ENCODE measurements around the gene ADCY9.
"Not testable (repeated sequence)": the region's sequence is repeated elsewhere in the genome, so short reads cannot be mapped to it uniquely, and the experiment has no call there.

ADCY9 gene

DNA sequence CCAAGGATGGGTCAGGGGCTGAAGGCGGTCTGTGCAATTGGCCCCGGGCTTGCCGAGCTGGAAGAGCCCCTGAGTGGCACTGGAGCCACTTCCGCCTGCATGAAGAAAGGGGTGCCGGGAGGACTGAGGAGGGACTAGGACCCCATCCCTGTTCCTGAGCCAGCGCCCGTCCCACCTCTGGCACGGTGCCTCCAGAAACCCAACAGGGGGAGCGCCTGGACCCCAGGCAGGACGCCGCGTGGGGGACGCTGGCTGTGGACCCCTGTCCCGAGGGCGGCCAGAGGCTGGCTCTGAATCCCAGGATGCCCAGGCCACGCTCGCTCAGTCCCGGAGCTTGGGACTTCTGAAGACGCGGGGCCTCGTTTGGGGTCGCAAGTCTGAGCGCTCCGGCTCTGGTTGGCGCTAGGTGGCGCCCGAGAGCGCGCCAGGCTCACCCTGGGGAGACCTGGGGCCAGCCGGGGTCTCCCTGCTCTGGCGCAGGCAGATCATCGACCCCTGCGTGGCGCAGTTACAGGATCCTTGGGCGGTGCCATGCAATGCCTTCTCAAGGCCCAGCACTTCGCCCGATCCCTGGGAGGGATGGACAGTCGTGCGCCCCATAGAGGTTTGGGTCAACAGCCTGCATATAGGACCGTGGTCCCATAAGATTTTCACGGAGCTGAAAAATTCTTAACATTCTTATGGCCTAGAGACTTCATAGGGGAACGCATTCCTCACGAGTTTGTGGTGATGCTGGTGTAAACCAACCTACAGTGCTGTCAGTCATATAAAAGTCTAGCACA is 177.2 kb downstream of the ADCY9 start:
- peak; percentile 79 to 86 for DNase-seq (ENCODE audit: low read depth in 2 of 2)
- H3K4me3 ChIP-seq (replicated peaks in 1 of 2; ENCODE audit: low read depth in 2 of 2, low read length in 2 of 2): peak overlapping the region; percentile 48 to 51
- TF ChIP-seq, protein P1, sequence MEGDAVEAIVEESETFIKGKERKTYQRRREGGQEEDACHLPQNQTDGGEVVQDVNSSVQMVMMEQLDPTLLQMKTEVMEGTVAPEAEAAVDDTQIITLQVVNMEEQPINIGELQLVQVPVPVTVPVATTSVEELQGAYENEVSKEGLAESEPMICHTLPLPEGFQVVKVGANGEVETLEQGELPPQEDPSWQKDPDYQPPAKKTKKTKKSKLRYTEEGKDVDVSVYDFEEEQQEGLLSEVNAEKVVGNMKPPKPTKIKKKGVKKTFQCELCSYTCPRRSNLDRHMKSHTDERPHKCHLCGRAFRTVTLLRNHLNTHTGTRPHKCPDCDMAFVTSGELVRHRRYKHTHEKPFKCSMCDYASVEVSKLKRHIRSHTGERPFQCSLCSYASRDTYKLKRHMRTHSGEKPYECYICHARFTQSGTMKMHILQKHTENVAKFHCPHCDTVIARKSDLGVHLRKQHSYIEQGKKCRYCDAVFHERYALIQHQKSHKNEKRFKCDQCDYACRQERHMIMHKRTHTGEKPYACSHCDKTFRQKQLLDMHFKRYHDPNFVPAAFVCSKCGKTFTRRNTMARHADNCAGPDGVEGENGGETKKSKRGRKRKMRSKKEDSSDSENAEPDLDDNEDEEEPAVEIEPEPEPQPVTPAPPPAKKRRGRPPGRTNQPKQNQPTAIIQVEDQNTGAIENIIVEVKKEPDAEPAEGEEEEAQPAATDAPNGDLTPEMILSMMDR (IDR thresholded peaks at IDR 0.05; ENCODE audit: low read depth, low read length): peak; percentile 97

DNA sequence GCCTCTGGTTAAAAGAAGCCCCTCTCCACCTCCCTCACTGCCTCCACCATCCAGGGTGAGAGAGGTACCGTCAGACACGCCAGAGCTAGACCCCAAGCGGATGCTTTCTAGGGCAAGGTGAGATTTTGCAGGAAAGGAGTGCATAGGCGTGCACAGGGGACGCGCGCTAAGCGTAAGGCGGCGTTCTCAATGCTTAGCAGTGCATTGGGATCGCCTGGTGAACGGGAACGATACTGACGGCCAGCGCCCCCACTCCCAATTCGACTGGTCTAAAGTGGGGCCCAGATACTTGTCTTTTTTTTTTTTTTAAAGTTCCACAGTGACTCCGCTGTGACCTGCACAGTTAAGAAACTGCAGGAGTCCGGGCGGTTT is 177.8 kb downstream of the ADCY9 start:
- TF ChIP-seq, protein P1 (IDR thresholded peaks at IDR 0.05; ENCODE audit: low read depth, low read length): no peak
- DNase-seq (ENCODE audit: low read depth in 2 of 2): no peak
- peak overlapping the region; percentile 48 to 51 for H3K4me3 ChIP-seq (replicated peaks in 1 of 2; ENCODE audit: low read depth in 2 of 2, low read length in 2 of 2)

DNA sequence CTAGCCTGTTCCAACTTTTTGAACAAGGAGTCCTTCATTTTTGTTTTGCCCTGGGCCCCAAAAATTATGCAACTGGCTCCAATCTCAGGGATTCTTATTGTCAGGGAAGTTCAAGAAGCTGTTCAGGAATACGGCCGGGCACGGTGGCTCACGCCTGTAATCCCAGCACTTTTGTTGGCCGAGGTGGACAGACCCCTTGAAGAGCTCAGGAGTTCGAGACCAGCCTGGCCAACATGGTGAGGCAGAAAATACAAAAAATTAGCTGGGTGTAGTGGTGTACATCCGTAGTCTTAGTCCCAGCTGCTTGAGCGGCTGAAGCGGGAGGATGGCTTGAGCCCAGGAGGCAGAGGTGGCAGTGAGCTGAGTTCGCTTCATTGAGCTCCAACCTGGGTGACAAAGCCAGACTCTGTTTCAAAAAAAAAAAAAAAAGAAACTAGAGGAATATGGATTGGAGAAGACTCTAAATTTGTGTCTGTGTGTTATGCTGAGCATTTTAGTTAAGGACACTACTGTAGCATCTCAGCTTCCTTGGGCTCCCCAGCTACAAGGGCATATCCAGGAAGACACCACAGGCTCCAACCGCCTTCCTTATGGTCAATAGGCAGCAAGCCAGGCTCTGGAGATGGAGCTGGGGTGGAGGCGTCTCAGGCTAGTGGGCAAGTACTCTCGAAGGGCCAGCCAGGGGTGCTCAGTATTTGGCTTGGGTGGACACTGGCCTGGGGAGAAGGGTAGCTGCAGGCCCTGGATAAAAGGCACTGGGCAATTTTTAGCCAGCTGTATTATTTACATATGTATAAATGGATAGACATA is 179.0 kb downstream of the ADCY9 start:
- H3K4me3 ChIP-seq (replicated peaks in 1 of 2; ENCODE audit: low read depth in 2 of 2, low read length in 2 of 2): no peak overlapping the region
- no peak for DNase-seq (ENCODE audit: low read depth in 2 of 2)
- TF ChIP-seq, protein P1 (IDR thresholded peaks at IDR 0.05; ENCODE audit: low read depth, low read length): no peak

DNA sequence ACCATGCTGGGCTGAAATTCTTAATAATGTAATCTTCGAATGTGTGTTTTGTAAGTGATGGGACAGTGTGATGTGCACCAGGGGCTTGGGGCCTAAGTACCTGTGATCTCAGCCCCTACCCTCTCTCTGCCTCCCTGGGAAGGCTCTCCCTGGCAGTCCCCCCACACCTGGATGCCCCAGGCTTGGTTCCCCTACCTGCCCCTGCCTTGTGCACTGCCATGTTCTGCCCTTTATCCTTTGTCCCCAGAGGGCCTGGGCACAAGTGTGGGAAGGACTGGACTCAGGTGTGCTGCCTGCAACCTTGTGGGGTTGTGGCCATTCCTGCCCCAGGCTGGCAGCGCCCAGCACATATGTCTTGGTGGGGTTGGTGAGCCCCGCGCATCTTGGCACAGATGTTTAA is 180.3 kb downstream of the ADCY9 start:
- TF ChIP-seq, protein P1 (IDR thresholded peaks at IDR 0.05; ENCODE audit: low read depth, low read length): no peak
- DNase-seq (ENCODE audit: low read depth in 2 of 2): no peak
- no peak overlapping the region for H3K4me3 ChIP-seq (replicated peaks in 1 of 2; ENCODE audit: low read depth in 2 of 2, low read length in 2 of 2)

DNA sequence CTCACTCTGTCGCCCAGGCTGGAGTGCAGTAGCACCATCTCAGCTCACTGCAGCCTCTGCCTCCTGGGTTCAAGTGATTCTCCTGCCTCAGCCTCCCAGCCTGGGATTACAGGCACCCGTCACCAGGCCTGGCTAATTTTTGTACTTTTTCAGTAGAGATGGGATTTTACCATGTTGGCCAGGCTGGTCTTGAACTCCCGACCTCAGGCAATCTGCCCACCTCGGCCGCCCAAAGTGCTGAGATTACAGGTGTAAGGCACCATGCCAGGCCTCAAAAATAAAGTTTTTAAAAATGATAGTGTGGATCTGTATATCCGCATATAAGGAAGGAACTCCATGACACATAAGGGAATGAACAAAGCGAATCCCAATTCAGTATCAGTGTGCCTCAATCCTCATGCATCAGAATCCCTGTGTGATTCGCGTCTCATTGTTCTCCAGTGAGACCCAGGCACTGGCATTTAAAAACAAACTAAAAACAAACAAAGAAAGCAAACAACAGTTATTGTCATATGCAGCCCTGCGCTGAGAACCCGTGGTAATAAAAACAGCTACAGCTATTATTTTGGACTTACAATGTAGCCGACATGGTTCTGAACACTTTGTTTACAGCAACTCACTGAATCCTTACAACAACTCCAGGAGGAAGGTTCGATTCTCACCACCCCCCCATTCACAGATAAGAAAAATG is 181.6 kb downstream of the ADCY9 start:
- no peak for DNase-seq (ENCODE audit: low read depth in 2 of 2)
- no peak overlapping the region for H3K4me3 ChIP-seq (replicated peaks in 1 of 2; ENCODE audit: low read depth in 2 of 2, low read length in 2 of 2)
- TF ChIP-seq, protein P1 (IDR thresholded peaks at IDR 0.05; ENCODE audit: low read depth, low read length): no peak

DNA sequence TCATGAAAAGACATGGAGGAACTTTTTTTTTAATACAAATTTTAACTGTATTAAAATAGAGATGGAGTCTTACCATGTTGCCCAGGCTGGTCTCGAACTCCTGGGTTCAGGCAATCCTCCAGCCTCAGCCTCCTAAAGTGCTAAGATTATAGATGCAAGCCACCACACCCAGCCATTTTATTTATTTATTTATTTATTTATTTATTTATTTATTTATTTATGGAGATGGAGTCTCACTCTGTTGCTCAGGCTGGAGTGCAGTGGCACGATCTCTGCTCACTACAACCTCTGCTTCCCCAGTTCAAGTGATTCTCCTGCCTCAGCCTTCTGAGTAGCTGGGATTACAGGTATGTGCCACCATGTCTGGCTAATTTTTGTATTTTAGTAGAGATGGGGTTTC is 189.1 kb downstream of the ADCY9 start:
- not testable (repeated sequence) for DNase-seq (ENCODE audit: low read depth in 2 of 2); H3K4me3 ChIP-seq (replicated peaks in 1 of 2; ENCODE audit: low read depth in 2 of 2, low read length in 2 of 2)

DNA sequence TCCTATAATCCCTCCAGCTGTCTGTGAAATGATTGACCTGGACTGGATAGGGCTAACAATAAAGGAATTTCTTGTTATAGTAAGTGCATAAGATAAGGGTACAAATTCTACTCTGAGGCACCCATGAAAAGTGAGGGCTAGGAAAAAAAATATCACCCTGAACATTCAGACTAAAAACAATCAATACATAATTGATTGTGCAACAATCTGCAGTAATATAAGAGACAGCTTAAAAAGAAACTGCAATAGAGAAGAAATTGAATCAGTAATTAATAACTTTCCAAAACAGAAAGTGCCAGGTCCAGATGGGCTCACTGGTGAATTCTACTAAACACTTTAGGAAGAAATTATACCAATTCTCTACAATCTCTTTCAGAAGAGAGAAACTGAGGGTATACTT is 191.5 kb downstream of the ADCY9 start:
- H3K4me3 ChIP-seq (replicated peaks in 1 of 2; ENCODE audit: low read depth in 2 of 2, low read length in 2 of 2): no peak overlapping the region
- DNase-seq (ENCODE audit: low read depth in 2 of 2): no peak
- TF ChIP-seq, protein P1 (IDR thresholded peaks at IDR 0.05; ENCODE audit: low read depth, low read length): no peak
